Loucy (cell line): ENCODE measurements around the gene KCTD12.

Experiments used
- EZH2phosphoT487 ChIP-seq: fragments of 200-600 bp; IDR thresholded peaks from 2 replicates; pipeline ENCODE4 v1.6.1; 2018; ENCODE audit warnings: antibody characterized with exemption, mild to moderate bottlenecking, moderate library complexity, borderline replicate concordance
- TF ChIP-seq, protein P1 (sequence below): fragments of 200-600 bp; sonication (generic); conservative IDR thresholded peaks from 2 replicates; pipeline ENCODE4 v1.5.1; 2014; ENCODE audit warnings: mild to moderate bottlenecking, antibody characterized with exemption, low read length

DNA sequence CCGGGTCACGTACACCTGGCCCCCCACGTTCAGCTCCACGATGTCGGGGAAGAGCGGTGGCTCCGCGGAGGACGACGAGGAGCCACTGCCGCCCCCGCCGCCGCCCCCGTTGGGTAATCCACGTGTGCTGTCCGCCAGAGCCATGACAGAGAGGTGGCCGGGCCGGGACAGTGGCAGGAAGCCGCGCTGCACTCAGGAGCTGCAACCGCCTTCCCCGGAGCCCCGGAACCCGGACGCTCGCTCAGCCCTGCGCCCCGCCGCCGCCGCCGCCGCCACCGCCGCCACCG lies 257 bp downstream of the KCTD12 start:
- TF ChIP-seq, protein P1, sequence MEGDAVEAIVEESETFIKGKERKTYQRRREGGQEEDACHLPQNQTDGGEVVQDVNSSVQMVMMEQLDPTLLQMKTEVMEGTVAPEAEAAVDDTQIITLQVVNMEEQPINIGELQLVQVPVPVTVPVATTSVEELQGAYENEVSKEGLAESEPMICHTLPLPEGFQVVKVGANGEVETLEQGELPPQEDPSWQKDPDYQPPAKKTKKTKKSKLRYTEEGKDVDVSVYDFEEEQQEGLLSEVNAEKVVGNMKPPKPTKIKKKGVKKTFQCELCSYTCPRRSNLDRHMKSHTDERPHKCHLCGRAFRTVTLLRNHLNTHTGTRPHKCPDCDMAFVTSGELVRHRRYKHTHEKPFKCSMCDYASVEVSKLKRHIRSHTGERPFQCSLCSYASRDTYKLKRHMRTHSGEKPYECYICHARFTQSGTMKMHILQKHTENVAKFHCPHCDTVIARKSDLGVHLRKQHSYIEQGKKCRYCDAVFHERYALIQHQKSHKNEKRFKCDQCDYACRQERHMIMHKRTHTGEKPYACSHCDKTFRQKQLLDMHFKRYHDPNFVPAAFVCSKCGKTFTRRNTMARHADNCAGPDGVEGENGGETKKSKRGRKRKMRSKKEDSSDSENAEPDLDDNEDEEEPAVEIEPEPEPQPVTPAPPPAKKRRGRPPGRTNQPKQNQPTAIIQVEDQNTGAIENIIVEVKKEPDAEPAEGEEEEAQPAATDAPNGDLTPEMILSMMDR, result no peak
- no peak for TF ChIP-seq EZH2phosphoT487
